GM23338 (cell line): ENCODE measurements around the gene DENND4C. TPM values are rescaled to one million over a fixed set of nuclear protein-coding genes. Genes with fewer than 3 reads are reported as not detected.

ENCODE experiments used
- ATAC-seq: fragments of 200-7000 bp; cut with Tn5 transposase; 3 replicates; pipeline ENCODE4 v1.9.1; 2020
- DNase-seq: peaks from one replicate; pipeline ENCODE4 v3.0.0-alpha.2; 2015; ENCODE audit warnings: low spot score
- H2AFZ ChIP-seq: fragments of 200-600 bp; sonication (generic); 2 replicates; pipeline ENCODE4 v1.8.0; 2016; ENCODE audit warnings: antibody characterized with exemption, mild to moderate bottlenecking, moderate library complexity
- H3F3A ChIP-seq: fragments of 200-600 bp; sonication (generic); replicated peaks from 2 replicates; pipeline ENCODE4 v1.8.0; 2017; ENCODE audit warnings: antibody characterized with exemption, mixed run types, low read depth
- H3K27ac ChIP-seq: fragments of 200-600 bp; sonication (generic); 2 replicates; pipeline ENCODE4 v1.6.1; 2016; ENCODE audit warnings: low read depth
- H3K27me3 ChIP-seq: fragments of 200-600 bp; sonication (generic); 2 replicates; pipeline ENCODE4 v1.8.0; 2016; ENCODE audit warnings: mild to moderate bottlenecking, mixed run types, moderate library complexity; ENCODE audit not compliant: insufficient read depth
- H3K36me3 ChIP-seq: fragments of 200-600 bp; sonication (generic); 2 replicates; pipeline ENCODE4 v1.8.0; 2016; ENCODE audit warnings: mild to moderate bottlenecking; ENCODE audit not compliant: insufficient read depth
- H3K4me1 ChIP-seq: fragments of 200-600 bp; sonication (generic); 2 replicates; pipeline ENCODE4 v1.8.0; 2016; ENCODE audit warnings: mild to moderate bottlenecking, moderate library complexity; ENCODE audit not compliant: insufficient read depth
- H3K4me2 ChIP-seq: fragments of 200-600 bp; sonication (generic); 2 replicates; pipeline ENCODE4 v1.7.1; 2017; ENCODE audit warnings: mixed run types
- H3K4me3 ChIP-seq: fragments of 200-600 bp; sonication (generic); 2 replicates; pipeline ENCODE4 v1.6.1; 2016; ENCODE audit warnings: mixed run types
- H3K79me2 ChIP-seq: fragments of 200-600 bp; sonication (generic); replicated peaks from 2 replicates; pipeline ENCODE4 v1.8.0; 2017; ENCODE audit warnings: mild to moderate bottlenecking; ENCODE audit not compliant: insufficient read depth
- H3K9me2 ChIP-seq: fragments of 200-600 bp; sonication (generic); 2 replicates; pipeline ENCODE4 v1.8.0; 2017; ENCODE audit not compliant: insufficient read depth
- H4K20me1 ChIP-seq: fragments of 200-600 bp; sonication (generic); replicated peaks from 2 replicates; pipeline ENCODE4 v1.8.0; 2017; ENCODE audit warnings: mild to moderate bottlenecking; ENCODE audit not compliant: insufficient read depth
- H3K27ac Mint-ChIP-seq: 2 replicates; pipeline ENCODE4 v1.8.0; 2020; ENCODE audit warnings: inconsistent platforms, mild to moderate bottlenecking, moderate library complexity, mixed read lengths
- H3K27me3 Mint-ChIP-seq: 3 replicates; pipeline ENCODE4 v1.8.0; 2022; ENCODE audit warnings: low read depth, mild to moderate bottlenecking, moderate library complexity, mixed read lengths, inconsistent platforms; ENCODE audit not compliant: insufficient read depth, poor library complexity
- H3K36me3 Mint-ChIP-seq: 3 replicates; pipeline ENCODE4 v1.8.0; 2021; ENCODE audit warnings: low read depth, mild to moderate bottlenecking, inconsistent platforms, moderate library complexity, mixed read lengths
- H3K4me1 Mint-ChIP-seq: 3 replicates; pipeline ENCODE4 v1.8.0; 2020; ENCODE audit warnings: mild to moderate bottlenecking, inconsistent platforms, mixed read lengths
- H3K4me3 Mint-ChIP-seq: 3 replicates; pipeline ENCODE4 v1.8.0; 2021; ENCODE audit warnings: moderate library complexity, mild to moderate bottlenecking, inconsistent platforms, mixed read lengths
- H3K9me3 Mint-ChIP-seq: 3 replicates; pipeline ENCODE4 v1.8.0; 2020; ENCODE audit warnings: moderate library complexity, mild to moderate bottlenecking, inconsistent platforms, mixed read lengths
- CREB1 ChIP-seq: fragments of 250-450 bp; sonication (Bioruptor Pico); IDR thresholded peaks from 2 replicates; pipeline ENCODE4 v1.5.0; 2020; ENCODE audit warnings: low read depth, mild to moderate bottlenecking, moderate library complexity
- EZH2 ChIP-seq: fragments of 200-600 bp; sonication (generic); IDR thresholded peaks from one replicate; pipeline ENCODE4 v1.8.0; 2017; ENCODE audit warnings: antibody characterized with exemption, mild to moderate bottlenecking, low read depth; ENCODE audit not compliant: unreplicated experiment
- NANOG ChIP-seq: IDR thresholded peaks from 2 replicates; pipeline ENCODE4 v1.6.1; 2016; ENCODE audit warnings: antibody characterized with exemption, borderline replicate concordance
- POLR2AphosphoS5 ChIP-seq: IDR thresholded peaks from 2 replicates; pipeline ENCODE4 v1.6.1; 2016; ENCODE audit warnings: antibody characterized with exemption, low read depth
- STAT1 ChIP-seq: IDR thresholded peaks from one replicate; pipeline ENCODE4 v1.6.1; 2016; ENCODE audit warnings: antibody characterized with exemption; ENCODE audit not compliant: unreplicated experiment
- ZNF114 ChIP-seq: fragments of 250-450 bp; sonication (Bioruptor Pico); IDR thresholded peaks from 2 replicates; pipeline ENCODE4 v1.5.0; 2020; ENCODE audit warnings: mild to moderate bottlenecking, moderate library complexity
- ZNF331 ChIP-seq: fragments of 250-450 bp; sonication (Bioruptor Pico); IDR thresholded peaks from 2 replicates; pipeline ENCODE4 v1.5.0; 2020; ENCODE audit warnings: low read depth, mild to moderate bottlenecking, moderate library complexity
- polyA plus RNA-seq: library from polyadenylated mRNA; unstranded; fragments of >200 nt; fragmentation: Nextera tagmentation; extraction: Ambion mirVana; gene quantifications from 2 replicates; pipeline ENCODE4 v1.2.1, GENCODE V29; 2016
- total RNA-seq: library from RNA; depleted of rRNA; stranded (reverse); fragments of >200 nt; shearing (Covaris generic); gene quantifications from 2 replicates; pipeline ENCODE4 v1.2.3, GENCODE V29; 2014
- TF ChIP-seq, protein P1 (sequence below): fragments of 250-450 bp; sonication (Bioruptor Pico); IDR thresholded peaks from 2 replicates; pipeline ENCODE4 v1.5.0; 2020; ENCODE audit warnings: mild to moderate bottlenecking, moderate library complexity
- TF ChIP-seq, protein P2 (sequence below), 2 experiments: fragments of 200-600 bp in 1 of 2; sonication (generic) in 1 of 2; conservative IDR thresholded peaks; 2 replicates each; pipeline versions ENCODE4 v1.5.1 to v1.6.1; 2016 to 2017; ENCODE audit warnings: antibody characterized with exemption in 2 of 2, low read depth in 2 of 2, mild to moderate bottlenecking in 2 of 2, moderate library complexity in 1 of 2
- TF ChIP-seq, protein P3 (sequence below): IDR thresholded peaks from one replicate; pipeline ENCODE4 v1.6.1; 2018; ENCODE audit warnings: antibody characterized with exemption; ENCODE audit not compliant: unreplicated experiment

Gene DENND4C
- total and polyA plus RNA-seq, 2 experiments from 2014 or later, result 6.4 to 30.8 TPM

DNA sequence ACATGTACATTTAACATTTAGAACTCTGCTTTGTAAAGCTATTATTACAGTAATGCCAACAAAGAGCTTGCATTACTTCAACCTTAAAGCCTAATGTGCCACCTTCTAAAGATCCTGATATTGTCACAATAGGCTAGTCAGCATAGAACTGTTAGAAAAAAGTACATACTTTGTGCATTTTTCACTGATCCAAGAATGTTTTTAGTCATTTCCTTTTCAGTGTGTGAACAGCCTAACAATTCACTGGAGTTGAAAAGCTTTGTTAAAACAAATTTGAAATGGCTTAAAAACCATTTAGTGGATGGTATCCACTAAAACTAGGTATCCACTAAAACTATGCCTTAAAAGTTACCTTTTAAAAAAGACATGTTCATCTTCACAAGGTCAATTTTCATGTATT lies 145.0 kb downstream of the DENND4C start (continued):
- TF ChIP-seq, protein P1, sequence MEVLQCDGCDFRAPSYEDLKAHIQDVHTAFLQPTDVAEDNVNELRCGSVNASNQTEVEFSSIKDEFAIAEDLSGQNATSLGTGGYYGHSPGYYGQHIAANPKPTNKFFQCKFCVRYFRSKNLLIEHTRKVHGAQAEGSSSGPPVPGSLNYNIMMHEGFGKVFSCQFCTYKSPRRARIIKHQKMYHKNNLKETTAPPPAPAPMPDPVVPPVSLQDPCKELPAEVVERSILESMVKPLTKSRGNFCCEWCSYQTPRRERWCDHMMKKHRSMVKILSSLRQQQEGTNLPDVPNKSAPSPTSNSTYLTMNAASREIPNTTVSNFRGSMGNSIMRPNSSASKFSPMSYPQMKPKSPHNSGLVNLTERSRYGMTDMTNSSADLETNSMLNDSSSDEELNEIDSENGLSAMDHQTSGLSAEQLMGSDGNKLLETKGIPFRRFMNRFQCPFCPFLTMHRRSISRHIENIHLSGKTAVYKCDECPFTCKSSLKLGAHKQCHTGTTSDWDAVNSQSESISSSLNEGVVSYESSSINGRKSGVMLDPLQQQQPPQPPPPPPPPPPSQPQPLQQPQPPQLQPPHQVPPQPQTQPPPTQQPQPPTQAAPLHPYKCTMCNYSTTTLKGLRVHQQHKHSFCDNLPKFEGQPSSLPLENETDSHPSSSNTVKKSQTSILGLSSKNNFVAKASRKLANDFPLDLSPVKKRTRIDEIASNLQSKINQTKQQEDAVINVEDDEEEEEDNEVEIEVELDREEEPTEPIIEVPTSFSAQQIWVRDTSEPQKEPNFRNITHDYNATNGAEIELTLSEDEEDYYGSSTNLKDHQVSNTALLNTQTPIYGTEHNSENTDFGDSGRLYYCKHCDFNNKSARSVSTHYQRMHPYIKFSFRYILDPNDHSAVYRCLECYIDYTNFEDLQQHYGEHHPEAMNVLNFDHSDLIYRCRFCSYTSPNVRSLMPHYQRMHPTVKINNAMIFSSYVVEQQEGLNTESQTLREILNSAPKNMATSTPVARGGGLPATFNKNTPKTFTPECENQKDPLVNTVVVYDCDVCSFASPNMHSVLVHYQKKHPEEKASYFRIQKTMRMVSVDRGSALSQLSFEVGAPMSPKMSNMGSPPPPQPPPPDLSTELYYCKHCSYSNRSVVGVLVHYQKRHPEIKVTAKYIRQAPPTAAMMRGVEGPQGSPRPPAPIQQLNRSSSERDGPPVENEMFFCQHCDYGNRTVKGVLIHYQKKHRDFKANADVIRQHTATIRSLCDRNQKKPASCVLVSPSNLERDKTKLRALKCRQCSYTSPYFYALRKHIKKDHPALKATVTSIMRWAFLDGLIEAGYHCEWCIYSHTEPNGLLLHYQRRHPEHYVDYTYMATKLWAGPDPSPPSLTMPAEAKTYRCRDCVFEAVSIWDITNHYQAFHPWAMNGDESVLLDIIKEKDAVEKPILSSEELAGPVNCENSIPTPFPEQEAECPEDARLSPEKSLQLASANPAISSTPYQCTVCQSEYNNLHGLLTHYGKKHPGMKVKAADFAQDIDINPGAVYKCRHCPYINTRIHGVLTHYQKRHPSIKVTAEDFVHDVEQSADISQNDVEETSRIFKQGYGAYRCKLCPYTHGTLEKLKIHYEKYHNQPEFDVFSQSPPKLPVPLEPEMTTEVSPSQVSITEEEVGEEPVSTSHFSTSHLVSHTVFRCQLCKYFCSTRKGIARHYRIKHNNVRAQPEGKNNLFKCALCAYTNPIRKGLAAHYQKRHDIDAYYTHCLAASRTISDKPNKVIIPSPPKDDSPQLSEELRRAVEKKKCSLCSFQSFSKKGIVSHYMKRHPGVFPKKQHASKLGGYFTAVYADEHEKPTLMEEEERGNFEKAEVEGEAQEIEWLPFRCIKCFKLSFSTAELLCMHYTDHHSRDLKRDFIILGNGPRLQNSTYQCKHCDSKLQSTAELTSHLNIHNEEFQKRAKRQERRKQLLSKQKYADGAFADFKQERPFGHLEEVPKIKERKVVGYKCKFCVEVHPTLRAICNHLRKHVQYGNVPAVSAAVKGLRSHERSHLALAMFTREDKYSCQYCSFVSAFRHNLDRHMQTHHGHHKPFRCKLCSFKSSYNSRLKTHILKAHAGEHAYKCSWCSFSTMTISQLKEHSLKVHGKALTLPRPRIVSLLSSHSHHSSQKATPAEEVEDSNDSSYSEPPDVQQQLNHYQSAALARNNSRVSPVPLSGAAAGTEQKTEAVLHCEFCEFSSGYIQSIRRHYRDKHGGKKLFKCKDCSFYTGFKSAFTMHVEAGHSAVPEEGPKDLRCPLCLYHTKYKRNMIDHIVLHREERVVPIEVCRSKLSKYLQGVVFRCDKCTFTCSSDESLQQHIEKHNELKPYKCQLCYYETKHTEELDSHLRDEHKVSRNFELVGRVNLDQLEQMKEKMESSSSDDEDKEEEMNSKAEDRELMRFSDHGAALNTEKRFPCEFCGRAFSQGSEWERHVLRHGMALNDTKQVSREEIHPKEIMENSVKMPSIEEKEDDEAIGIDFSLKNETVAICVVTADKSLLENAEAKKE (CRISPR knock-in tag), result no peak
- TF ChIP-seq ZNF114 (CRISPR knock-in tag) (no peak), STAT1 (no peak), NANOG (no peak), CREB1 (CRISPR knock-in tag) (no peak), ZNF331 (CRISPR knock-in tag) (no peak), EZH2 (no peak)
- TF ChIP-seq, protein P2, sequence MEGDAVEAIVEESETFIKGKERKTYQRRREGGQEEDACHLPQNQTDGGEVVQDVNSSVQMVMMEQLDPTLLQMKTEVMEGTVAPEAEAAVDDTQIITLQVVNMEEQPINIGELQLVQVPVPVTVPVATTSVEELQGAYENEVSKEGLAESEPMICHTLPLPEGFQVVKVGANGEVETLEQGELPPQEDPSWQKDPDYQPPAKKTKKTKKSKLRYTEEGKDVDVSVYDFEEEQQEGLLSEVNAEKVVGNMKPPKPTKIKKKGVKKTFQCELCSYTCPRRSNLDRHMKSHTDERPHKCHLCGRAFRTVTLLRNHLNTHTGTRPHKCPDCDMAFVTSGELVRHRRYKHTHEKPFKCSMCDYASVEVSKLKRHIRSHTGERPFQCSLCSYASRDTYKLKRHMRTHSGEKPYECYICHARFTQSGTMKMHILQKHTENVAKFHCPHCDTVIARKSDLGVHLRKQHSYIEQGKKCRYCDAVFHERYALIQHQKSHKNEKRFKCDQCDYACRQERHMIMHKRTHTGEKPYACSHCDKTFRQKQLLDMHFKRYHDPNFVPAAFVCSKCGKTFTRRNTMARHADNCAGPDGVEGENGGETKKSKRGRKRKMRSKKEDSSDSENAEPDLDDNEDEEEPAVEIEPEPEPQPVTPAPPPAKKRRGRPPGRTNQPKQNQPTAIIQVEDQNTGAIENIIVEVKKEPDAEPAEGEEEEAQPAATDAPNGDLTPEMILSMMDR (conservative IDR thresholded peaks at IDR 0.05; ENCODE audit: low read depth in 2 of 2), result no peak

DNA sequence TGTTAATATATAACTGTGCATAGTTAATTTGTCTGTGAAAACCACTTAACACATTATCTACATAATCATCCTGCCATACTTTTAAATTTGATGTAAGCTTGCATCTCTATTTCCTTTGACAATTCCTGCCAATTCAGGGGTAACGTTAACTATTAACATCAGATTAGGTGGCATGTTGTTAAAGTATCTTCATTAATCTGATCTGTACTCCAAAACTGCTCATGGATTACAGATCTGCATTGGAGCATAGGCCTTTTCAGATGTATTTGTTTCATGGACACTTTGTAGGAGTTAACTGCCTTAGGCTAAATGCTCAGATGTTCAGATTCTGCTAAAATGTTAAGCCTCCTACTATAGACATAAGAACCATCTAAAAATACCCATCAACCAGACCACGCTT lies 146.4 kb downstream of the DENND4C start:
- Histone ChIP-seq H3K4me3 (peak overlapping the region; percentile 97), H3K36me3 (peaks cover 46% of the 10 kb centered on the region), H3K4me1 (peaks cover 23% of the 10 kb centered on the region), H3K9me2 (no peaks in the 10 kb centered on the region), H4K20me1 (peaks cover 27% of the 10 kb centered on the region), H3K27ac (peak overlapping the region; percentile 96), H3K79me2 (peaks cover 35% of the 10 kb centered on the region), H3K4me2 (peak overlapping the region; percentile 99; the same call in 1 of the 2 replicates), H3F3A (peaks cover 45% of the 10 kb centered on the region), H3K27me3 (no peaks in the 10 kb centered on the region), H2AFZ (no peak overlapping the region)
- Mint-ChIP-seq H3K36me3 (peaks cover 74% of the 10 kb centered on the region), H3K4me3 (peak overlapping the region; percentile 100), H3K4me1 (peaks cover 23% of the 10 kb centered on the region), H3K27ac (peak overlapping the region; percentile 70; the same call in 1 of the 2 replicates), H3K27me3 (peaks cover 26% of the 10 kb centered on the region), H3K9me3 (peaks cover 3% of the 10 kb centered on the region; the same call in 2 of the 3 replicates)
- ATAC-seq (no peak), DNase-seq (no peak)
- TF ChIP-seq, protein P2 (conservative IDR thresholded peaks at IDR 0.05; ENCODE audit: low read depth in 2 of 2), result no peak
- no peak for TF ChIP-seq EZH2
- TF ChIP-seq STAT1, result no peak
- no peak; the same call in 1 of the 2 replicates for TF ChIP-seq POLR2AphosphoS5
- TF ChIP-seq, protein P3, sequence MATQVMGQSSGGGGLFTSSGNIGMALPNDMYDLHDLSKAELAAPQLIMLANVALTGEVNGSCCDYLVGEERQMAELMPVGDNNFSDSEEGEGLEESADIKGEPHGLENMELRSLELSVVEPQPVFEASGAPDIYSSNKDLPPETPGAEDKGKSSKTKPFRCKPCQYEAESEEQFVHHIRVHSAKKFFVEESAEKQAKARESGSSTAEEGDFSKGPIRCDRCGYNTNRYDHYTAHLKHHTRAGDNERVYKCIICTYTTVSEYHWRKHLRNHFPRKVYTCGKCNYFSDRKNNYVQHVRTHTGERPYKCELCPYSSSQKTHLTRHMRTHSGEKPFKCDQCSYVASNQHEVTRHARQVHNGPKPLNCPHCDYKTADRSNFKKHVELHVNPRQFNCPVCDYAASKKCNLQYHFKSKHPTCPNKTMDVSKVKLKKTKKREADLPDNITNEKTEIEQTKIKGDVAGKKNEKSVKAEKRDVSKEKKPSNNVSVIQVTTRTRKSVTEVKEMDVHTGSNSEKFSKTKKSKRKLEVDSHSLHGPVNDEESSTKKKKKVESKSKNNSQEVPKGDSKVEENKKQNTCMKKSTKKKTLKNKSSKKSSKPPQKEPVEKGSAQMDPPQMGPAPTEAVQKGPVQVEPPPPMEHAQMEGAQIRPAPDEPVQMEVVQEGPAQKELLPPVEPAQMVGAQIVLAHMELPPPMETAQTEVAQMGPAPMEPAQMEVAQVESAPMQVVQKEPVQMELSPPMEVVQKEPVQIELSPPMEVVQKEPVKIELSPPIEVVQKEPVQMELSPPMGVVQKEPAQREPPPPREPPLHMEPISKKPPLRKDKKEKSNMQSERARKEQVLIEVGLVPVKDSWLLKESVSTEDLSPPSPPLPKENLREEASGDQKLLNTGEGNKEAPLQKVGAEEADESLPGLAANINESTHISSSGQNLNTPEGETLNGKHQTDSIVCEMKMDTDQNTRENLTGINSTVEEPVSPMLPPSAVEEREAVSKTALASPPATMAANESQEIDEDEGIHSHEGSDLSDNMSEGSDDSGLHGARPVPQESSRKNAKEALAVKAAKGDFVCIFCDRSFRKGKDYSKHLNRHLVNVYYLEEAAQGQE, result no peak
- no peak for TF ChIP-seq ZNF114 (CRISPR knock-in tag)
- TF ChIP-seq ZNF331 (CRISPR knock-in tag), result no peak
